H4 (cell line): ENCODE results near the gene SMOC1. TPM values are rescaled to one million over a fixed set of nuclear protein-coding genes. Genes with fewer than 3 reads are reported as not detected.
A peak's percentile ranks its signal among the peaks of the same experiment; 100 is the strongest.

ENCODE experiments used
- DNase-seq: peaks from one replicate; pipeline ENCODE4 v3.0.0-alpha.2; 2015; ENCODE audit warnings: low spot score
- total RNA-seq: library from RNA; depleted of rRNA; stranded (reverse); fragments of >200 nt; shearing (Covaris generic); gene quantifications from 2 replicates; pipeline ENCODE4 v1.2.3, GENCODE V29; 2014; rRNA removed

SMOC1 gene
- total RNA-seq: 0.12 TPM in 1 of 2 replicates, not detected in the other

- no peak for DNase-seq
Measured at GRCh38 chr14:69879175-69880043, at the start of gene SMOC1. Gene SMOC1, plus strand, starts transcription at chr14:69879416. Its CDS starts 263 bp downstream, at chr14:69879679.

GRCh38 chr14:69838881-69839416 is 40.3 kb upstream of the SMOC1 start:
- DNase-seq: no peak

GRCh38 chr14:69839661-69840060 is 39.6 kb upstream of the SMOC1 start:
- DNase-seq: no peak

- DNase-seq: no peak
Measured at GRCh38 chr14:69841656-69842055, 37.6 kb upstream of the SMOC1 start.

- no peak for DNase-seq
Measured at GRCh38 chr14:69842686-69843420, 36.4 kb upstream of the SMOC1 start.

GRCh38 chr14:69844171-69844570 is 35.0 kb upstream of the SMOC1 start:
- no peak for DNase-seq

- DNase-seq: no peak
Measured at GRCh38 chr14:69845050-69845581, 34.1 kb upstream of the SMOC1 start.

- peak; percentile 70 for DNase-seq
Measured at GRCh38 chr14:69845787-69846186, 33.4 kb upstream of the SMOC1 start.

- DNase-seq: no peak
Measured at GRCh38 chr14:69848156-69848555, 31.1 kb upstream of the SMOC1 start.

GRCh38 chr14:69848903-69849391 is 30.3 kb upstream of the SMOC1 start:
- DNase-seq: no peak

- DNase-seq: no peak
Measured at GRCh38 chr14:69850086-69850735, 29.0 kb upstream of the SMOC1 start.

- DNase-seq: no peak
Measured at GRCh38 chr14:69850736-69851112, 28.5 kb upstream of the SMOC1 start.

- no peak for DNase-seq
Measured at GRCh38 chr14:69852531-69853321, 26.5 kb upstream of the SMOC1 start.

GRCh38 chr14:69853774-69854173 is 25.4 kb upstream of the SMOC1 start:
- DNase-seq: no peak

- no peak for DNase-seq
Measured at GRCh38 chr14:69854598-69854997, 24.6 kb upstream of the SMOC1 start.

- DNase-seq: no peak
Measured at GRCh38 chr14:69855180-69855832, 23.9 kb upstream of the SMOC1 start.

- no peak for DNase-seq
Measured at GRCh38 chr14:69858801-69859200, 20.4 kb upstream of the SMOC1 start.

- DNase-seq: no peak
Measured at GRCh38 chr14:69859591-69859990, 19.6 kb upstream of the SMOC1 start.

- DNase-seq: no peak
Measured at GRCh38 chr14:69860221-69860620, 19.0 kb upstream of the SMOC1 start.

- DNase-seq: no peak
Measured at GRCh38 chr14:69861025-69861569, 18.1 kb upstream of the SMOC1 start.
